HG03342 (cell line): ENCODE results near the gene DDX23.
"Not testable (repeated sequence)": the region's sequence is repeated elsewhere in the genome, so short reads cannot be mapped to it uniquely, and the experiment has no call there.

Experiments used
- ATAC-seq: cut with Tn5 transposase; IDR thresholded peaks from one replicate; pipeline ENCODE4 v1.9.1; 2021; ENCODE audit warnings: mild to moderate bottlenecking, moderate library complexity; ENCODE audit not compliant: unreplicated experiment

DDX23 gene

GRCh38 chr12:48851883-48852733 is at the start of gene DDX23:
Gene DDX23 (minus strand): TSS chr12:48852163. CDS start chr12:48845782, 6,381 bp downstream.
- peak; percentile 92 for ATAC-seq

GRCh38 chr12:48901278-48901677 is 49.3 kb upstream of the DDX23 start:
- no peak for ATAC-seq

- ATAC-seq: no peak
Observed at GRCh38 chr12:48899651-48900050, 47.7 kb upstream of the DDX23 start.

GRCh38 chr12:48894271-48894670 is 42.3 kb upstream of the DDX23 start:
- ATAC-seq: no peak

GRCh38 chr12:48890657-48891418 is 38.9 kb upstream of the DDX23 start:
- ATAC-seq: peak; percentile 88

GRCh38 chr12:48889679-48890078 is 37.7 kb upstream of the DDX23 start:
- no peak for ATAC-seq

- no peak for ATAC-seq
Observed at GRCh38 chr12:48883305-48884161, 31.6 kb upstream of the DDX23 start.

- no peak for ATAC-seq
Observed at GRCh38 chr12:48882972-48883304, 31.0 kb upstream of the DDX23 start.

- no peak for ATAC-seq
Observed at GRCh38 chr12:48882315-48882687, 30.3 kb upstream of the DDX23 start.

- no peak for ATAC-seq
Observed at GRCh38 chr12:48881686-48882314, 29.8 kb upstream of the DDX23 start.

- no peak for ATAC-seq
Observed at GRCh38 chr12:48880647-48881046, 28.7 kb upstream of the DDX23 start.

- ATAC-seq: no peak
Observed at GRCh38 chr12:48878548-48878947, 26.6 kb upstream of the DDX23 start.

- no peak for ATAC-seq
Observed at GRCh38 chr12:48875944-48876515, 24.1 kb upstream of the DDX23 start.

GRCh38 chr12:48873534-48873933 is 21.6 kb upstream of the DDX23 start:
- ATAC-seq: not testable (repeated sequence)

GRCh38 chr12:48873096-48873495 is 21.1 kb upstream of the DDX23 start:
- no peak for ATAC-seq

GRCh38 chr12:48869191-48869590 is 17.2 kb upstream of the DDX23 start:
- ATAC-seq: no peak

- ATAC-seq: no peak
Observed at GRCh38 chr12:48868451-48868850, 16.5 kb upstream of the DDX23 start.

- ATAC-seq: no peak
Observed at GRCh38 chr12:48866052-48866711, 14.2 kb upstream of the DDX23 start.

GRCh38 chr12:48865281-48866051 is 13.5 kb upstream of the DDX23 start, which contains the start of gene RND1:
Gene RND1 (minus strand): TSS chr12:48865870. CDS start chr12:48865767, 103 bp downstream.
- ATAC-seq: peak; percentile 94
